UCSD-AML1 (cell line): ENCODE measurements around the gene SPA17.

ENCODE experiments used
- DNase-seq: peaks from one replicate; lab custom pipeline; 2025; ENCODE audit not compliant: unreplicated experiment; lab: John Stamatoyannopoulos, UW

Gene SPA17

DNA sequence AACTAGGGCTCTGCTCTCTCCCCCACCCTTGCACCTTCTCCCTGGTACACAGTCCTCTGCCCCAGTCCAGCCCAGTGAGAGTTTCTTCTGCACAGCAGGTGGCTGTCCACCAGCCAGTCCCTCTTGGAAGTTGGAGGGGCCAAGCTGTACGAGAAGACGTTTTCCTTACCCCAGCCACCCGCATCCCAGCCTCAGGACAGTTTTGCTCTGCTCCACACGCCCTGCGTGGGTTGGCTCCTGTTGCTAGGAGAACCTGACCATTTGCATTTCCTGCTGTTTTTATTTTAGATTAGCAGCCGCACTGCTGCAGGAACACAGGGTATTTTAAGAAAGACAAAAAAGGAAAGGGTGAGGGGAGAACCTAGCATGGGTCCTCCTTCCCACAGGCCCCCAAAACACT is 48.5 kb downstream of the SPA17 start:
- DNase-seq, result peak; percentile 46

DNA sequence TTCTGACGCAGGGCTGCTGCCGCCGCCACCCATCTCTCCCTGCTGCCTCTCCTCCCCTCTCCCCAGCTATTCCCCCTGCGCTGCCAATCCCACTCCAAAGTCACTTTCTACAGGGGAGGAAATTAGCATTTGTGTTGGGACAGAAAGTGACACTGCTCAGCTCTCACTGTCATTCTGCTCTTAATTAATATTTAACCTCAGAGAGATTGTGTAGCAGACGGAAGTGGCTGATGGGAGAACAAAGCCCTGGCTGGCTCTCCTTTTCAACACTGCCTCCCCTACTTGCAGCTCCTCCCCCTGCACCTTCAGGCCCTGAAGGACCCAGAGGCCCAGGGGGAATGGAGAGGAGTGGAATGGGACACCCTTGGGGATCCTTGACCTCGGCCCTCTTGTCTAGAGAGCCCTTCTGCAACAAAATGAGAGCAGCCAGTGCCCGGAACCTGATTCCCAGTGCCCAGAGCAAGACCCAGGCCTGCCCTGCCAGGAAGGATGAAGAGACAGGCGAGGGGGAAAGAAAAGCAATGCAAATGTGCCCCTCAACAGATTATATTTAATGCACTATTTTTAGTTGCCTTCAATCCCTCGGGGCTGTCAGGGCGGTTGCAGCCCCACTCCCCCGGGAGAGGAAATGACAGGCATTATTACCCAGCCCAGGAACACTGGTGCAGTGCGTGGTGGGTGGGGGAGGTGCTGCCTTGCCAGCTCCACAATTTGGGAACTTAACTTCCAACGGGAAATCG is 51.4 kb downstream of the SPA17 start:
- DNase-seq, result peak; percentile 80

DNA sequence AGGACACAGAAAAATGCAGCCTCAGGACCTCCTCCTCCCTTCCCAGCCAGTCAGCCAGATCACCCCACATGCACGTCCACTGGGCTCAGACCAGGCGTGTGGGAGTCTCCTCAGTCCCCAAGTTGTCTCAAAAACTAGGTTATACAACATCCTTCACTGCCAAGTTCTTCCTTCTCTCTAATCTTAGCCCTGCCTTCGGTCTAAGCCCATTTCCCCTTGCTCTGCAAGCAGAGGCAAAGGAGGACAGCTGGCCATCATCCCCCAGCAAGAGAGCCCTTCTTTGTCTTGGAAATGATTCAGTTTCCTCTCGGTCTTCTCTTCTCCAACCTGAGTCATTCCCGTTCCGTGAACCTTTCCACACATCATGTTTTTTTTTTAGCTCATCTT is 52.0 kb downstream of the SPA17 start:
- DNase-seq, result no peak

DNA sequence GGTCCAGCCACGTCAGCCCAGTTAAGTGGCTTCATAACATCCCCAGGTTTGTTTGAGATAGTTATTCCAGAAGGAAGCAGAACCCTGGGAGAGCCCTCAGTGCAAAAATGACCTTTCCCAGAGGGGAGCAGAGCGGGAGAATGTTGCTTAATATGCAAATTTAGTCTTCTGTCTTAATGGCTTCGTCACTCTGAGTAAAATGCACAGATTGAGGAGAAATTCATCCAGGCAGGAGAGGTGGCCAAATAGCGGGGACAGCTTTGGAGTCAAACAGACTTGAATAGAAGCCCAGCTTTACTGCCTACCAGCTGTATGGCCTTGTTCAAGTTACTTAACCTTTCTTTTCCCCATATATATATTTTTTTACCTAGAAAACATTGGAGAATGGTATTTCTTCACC is 53.8 kb downstream of the SPA17 start:
- DNase-seq, result no peak

DNA sequence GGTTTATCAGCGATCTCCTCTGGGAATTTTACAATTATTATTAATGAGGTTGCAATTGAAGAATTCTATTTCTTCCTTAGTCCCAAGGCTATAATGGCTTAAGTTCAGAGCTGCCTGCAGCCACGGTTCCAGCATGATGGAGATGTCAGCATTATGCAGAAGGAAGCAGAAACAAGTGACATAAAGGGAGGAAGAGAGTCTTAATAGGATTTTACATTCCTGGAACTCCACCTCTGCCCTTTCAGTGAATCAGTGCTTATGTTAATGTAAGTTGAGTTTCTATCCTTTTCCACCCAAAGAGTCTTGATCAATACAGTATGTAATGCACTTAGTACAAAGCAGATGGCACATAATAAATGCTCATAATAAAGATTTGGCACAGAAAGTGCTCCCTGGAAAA is 54.4 kb downstream of the SPA17 start:
- DNase-seq, result no peak

DNA sequence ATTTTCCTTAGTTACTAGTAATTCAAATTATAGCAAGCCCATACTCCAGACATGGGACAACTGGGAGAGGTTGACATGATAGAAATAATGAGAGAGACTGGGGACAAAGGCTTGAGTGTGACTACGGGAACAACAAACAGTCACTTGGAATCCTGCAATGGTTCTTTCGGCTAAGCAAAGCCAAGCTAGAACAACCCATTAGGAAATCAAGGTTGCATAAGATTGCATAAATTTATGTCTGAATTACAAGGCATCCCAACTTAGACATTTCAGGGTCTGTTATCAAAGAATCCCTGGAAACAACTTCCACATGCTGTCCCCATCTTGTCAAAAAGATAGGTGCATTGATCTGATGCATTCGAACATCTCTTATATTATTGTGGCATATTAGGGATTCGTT is 55.9 kb downstream of the SPA17 start:
- DNase-seq, result no peak

DNA sequence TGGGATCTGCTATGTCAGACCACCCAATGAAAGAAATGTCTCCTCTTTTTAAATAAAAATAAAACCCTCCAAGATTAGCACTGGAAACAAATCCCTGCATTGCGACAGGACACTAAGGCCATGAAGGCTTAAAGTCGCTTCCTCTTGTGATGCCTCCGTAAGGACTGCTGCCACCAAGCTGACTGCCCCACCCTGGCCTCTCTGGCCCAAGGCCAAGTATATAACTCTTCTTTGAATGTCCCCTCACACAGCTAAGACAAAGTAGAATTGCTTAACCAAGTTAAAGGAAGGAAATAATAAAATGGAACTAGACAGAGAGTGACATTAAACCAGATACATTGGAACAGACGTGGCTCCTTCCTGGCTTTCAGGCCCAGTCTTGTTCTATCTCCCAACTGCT is 58.5 kb downstream of the SPA17 start:
- no peak for DNase-seq

DNA sequence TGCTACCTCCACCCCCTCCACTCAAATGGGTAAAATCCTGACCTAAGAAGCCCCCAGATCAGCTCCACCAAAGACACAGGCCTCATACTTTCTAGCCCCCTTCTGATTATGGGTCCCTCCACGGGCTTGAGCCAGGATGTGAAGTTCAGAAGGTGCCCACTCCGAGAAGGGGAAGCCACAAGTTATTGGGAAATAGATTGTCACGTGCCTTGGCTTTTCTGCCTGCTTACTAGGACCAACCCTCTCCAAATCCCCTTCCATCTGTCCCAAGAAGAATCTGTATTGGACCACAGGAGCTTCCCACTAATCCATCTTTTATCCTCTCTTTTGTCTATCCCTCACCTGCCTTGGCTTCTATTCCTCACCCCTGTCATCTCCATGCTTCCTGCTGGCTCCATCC is 63.0 kb downstream of the SPA17 start:
- no peak for DNase-seq

DNA sequence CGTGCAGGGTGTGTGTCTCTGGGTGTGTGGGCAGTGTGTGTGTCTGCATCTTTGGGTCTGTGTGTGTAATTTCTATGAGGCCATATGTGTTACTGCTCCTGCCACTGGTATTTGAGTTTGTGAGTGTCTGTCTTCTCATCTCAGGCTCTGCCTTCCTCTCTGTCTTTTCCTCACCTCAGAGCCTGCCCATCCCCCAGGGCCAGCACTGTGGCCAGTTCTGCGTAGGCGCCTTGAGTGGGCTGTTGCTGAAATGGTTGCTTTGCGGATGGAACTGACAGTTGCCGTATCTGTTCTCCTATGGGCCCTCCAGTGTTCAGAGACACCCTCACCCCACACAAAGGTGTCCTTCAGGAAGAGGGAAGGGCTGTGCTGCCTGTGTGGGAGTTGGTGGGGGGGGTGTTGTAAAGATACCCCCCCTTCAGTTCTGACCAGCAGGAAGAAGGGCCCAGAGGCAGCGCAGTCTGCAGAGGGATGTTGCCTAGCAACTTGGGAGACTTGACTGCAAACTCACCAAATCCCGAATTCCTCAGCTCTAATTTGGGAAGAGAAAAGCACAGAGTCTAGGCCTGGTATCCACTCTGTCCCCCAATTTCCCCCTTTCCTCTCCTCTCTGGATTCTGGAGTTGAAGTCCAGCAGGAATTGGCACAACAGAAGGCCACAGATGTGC is 64.1 kb downstream of the SPA17 start:
- no peak for DNase-seq

DNA sequence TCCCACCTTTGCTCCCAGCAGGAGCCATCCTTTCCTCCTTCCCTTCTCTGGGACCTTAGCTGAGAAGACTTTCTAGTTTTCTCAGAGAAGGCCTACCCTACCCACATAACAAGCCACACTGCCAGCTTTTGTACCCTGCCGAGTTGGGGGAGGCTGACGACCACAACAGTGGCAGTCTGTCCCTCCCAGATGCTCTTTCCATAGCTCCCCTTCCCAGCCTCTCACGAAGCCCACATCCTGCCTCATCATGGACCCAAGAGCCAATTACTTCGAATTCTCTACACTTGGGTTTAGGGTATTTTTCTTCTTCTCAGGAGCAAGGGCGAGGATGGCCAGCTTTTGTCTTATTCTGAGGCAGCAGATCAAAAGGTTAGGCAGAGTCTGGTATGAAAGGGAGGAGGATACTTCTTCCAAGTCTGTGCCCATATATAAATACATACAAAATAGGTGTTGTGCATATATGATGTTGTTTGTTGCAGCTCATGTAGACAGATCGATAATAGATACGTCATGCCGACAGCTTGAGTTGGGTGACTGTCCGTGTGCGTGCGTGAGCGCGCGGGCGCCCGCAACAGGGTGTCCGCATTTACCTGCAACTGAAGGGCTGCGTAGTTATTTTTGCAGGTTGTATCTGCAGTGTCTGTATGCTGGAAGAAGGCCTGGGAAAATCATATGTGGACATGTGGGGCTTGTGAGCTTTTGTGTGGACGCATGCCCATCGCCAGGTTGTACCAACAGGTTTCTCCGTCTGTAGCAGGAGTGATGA is 65.2 kb downstream of the SPA17 start:
- DNase-seq, result no peak

DNA sequence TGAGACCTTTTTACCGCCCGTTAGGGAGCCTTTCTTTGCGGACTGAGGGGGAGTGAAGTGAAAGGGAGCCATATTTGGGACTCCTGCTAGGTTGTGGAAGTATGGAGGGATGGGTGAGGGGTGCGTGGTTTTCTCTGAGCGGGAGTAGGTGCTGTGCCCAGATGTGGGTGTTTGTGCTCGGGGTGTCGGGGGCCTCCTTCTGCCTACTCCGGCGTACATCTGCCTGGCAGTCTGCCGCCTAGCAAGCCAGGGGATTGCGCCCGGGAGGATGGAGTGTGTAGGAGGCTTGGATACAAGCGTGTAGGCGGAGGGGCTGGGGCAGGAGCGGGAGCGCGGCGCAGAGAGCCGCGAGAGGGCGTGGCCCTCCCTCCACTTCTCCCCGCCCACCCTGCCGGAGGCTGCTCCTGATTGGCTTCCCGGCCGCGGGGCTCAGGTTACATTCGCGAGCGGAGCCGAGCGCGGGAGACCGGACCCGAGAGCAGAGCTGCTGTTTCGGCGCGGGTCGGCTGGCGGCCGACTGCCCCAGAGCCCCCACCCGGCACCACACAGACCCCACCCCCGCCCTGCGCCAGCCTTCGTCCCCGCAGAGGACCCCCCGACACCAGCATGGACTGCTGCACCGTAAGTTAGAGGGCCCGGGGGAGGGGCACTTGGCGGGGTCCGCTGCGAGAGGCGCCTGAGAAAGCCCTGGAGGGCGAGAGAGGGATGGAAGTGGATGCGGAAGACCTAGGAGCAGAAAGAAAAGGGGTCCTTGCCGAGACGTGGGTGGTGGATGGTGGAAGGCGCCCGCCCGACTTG is 66.0 kb downstream of the SPA17 start, which contains the start of gene NRGN:
Gene NRGN, plus strand, starts transcription at position 464 of the 798 bp plus-strand sequence. Its CDS starts 143 bp downstream, at position 607.
- DNase-seq, result peak; percentile 92

DNA sequence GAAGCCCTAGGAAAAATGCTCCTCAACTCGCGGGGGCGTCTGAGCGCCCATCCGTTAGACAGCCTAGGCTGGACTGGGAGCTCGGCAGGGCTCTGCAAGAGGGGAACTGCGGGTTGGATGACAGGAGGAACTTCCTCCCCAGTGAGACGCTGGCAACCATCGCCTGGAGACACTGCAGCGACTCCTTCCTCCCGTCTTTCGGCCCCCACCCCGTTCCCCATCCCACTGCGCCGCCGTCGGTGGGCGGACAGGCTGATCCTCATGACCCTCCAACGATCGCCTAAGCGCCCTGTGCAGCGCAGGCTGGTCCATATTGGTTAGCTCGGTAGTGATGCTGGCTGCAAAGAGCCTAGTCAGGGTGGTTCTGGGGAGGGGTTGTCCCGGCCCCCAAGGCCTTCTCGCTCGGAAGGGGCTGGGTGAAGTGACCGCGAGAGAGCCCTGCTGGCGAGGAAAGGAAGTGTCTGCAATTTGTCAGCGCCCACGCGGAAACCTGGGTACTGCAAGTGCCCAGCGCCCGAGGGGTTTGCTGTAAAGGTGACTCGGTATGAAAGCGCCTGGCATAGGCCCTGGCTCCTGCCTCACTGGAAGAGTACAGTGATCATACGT is 66.7 kb downstream of the SPA17 start:
- DNase-seq, result peak; percentile 82

DNA sequence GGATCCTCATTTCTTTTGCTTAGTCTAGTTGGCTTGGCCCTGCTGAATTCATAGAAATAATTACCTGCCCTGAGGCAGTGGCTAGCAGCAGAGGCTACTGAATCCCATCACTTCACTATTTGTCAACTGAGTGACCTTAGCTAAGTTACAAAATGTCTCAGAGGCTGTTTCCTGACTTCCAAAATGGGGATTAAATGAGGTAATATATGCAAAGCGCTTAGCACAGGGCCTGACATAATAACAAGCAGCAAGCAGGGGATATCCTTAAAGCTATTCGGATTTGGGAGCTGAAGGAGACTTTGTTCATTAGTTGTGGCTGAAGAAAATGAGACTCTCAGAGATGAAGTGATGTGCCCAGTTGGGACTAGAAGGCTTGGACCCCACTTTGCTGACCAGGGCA is 68.9 kb downstream of the SPA17 start:
- no peak for DNase-seq

DNA sequence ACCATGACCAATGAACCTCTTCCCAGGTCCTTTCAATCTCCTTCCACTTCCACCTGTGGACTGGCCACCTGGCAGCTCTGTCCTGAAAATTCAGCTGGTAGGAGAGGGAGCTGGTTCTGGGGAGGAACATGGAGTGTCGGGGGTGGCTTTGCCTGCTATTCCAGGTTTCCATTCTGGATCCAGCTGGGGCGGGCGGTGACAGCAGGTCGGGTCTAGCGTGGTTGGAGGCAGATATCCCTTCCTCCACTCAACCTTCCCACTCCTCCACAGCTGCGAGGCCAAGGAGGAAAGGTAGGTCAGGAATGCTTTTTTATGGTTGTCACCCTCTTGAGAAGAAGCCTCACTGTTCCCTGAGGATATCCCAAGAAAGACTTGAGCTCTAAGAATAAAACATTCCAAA is 69.3 kb downstream of the SPA17 start:
- no peak for DNase-seq

DNA sequence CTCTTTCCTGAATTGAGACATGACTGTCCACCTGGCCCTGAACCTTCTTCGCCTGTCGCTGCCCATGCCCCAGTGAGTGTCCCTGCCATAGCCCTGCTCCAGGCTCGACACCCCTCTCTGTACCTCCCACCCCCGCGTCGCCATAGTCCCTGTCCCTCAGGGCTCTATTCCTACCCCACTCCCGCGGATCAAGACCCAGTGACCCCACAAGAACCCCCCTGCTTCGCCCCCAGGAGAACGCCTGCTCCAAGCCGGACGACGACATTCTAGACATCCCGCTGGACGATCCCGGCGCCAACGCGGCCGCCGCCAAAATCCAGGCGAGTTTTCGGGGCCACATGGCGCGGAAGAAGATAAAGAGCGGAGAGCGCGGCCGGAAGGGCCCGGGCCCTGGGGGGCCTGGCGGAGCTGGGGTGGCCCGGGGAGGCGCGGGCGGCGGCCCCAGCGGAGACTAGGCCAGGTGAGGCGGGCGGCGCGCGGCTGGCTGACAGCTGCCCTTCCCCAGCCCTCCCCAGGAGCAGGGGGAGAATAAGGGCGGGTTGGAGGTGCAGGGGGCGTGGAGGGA is 71.6 kb downstream of the SPA17 start:
- DNase-seq, result no peak

DNA sequence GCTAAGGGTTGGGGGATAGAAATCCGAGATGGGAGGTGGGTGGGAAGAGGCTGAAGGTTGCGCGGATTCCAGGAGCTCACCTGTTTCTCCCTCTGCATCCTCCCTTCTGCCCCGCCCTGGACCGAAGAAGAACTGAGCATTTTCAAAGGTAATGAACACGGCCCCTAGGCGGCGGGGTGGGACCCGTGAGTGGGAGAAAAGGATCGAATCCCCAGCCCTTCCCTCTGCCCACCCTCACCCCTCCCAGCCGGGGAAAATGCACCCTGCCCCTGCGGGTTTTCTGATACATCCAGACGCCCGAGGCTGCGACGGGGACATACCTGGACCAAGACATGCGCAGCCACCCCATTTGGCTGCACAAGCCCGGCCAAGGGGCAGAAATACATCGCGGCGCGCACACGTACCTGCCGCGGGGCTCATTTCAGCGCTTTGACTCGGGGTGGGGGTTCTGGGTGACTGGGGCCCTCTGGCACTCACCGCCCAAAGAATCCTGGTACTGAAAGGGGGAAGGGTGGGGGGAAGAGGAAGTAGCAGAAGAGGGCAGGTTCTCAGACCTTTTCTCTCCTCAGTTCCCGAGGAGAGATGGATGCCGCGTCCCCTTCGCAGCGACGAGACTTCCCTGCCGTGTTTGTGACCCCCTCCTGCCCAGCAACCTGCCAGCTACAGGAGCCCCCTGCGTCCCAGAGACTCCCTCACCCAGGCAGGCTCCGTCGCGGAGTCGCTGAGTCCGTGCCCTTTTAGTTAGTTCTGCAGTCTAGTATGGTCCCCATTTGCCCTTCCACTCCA is 72.3 kb downstream of the SPA17 start:
- DNase-seq, result no peak

DNA sequence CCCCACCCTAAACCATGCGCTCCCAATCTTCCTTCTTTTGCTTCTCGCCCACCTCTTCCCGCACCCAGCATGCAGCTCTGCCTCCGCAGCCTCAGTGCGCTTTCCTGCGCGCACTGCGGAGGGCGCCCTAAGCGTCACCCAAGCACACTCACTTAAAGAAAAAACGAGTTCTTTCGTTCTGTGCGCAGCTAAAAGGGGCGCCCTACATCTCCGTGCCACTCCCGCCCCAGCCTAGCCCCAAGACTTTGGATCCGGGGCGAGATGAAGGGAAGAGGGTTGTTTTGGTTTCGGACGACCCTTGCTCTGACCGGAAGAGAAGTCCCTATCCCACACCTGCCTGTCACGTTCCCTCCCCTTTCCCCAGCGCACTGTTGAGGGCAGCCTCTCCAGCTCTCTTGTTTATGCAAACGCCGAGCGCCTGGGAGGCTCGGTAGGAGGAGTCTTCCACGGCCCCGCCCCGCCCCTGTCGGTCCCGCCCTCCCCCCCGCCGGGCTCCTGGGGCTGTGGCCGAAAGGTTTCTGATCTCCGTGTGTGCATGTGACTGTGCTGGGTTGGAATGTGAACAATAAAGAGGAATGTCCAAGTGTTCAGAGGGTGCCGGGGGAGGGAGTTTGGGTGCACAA is 73.0 kb downstream of the SPA17 start:
- DNase-seq, result no peak
